AG09309 (cell line): ENCODE results near the gene ELK4.

Source experiments
- DNase-seq: peaks from one replicate; pipeline ENCODE4 v3.0.0-alpha.2; 2010; ENCODE audit warnings: low read depth
- H3K4me3 ChIP-seq: 2 replicates; pipeline ENCODE4 v1.5.1; 2011; ENCODE audit warnings: mild to moderate bottlenecking, low read depth, low read length, moderate library complexity; ENCODE audit not compliant: control insufficient read depth
- TF ChIP-seq, protein P1 (sequence below): IDR thresholded peaks from 2 replicates; pipeline ENCODE4 v1.5.1; 2011; ENCODE audit warnings: mild to moderate bottlenecking, low read depth, low read length, inconsistent platforms; ENCODE audit not compliant: insufficient read depth, control insufficient read depth; ENCODE audit errors: missing control alignments

Gene ELK4

GRCh38 chr1:205630651-205631009, 1.2 kb downstream of the ELK4 start:
- H3K4me3 ChIP-seq, result peak overlapping the region; percentile 54
- TF ChIP-seq, protein P1, sequence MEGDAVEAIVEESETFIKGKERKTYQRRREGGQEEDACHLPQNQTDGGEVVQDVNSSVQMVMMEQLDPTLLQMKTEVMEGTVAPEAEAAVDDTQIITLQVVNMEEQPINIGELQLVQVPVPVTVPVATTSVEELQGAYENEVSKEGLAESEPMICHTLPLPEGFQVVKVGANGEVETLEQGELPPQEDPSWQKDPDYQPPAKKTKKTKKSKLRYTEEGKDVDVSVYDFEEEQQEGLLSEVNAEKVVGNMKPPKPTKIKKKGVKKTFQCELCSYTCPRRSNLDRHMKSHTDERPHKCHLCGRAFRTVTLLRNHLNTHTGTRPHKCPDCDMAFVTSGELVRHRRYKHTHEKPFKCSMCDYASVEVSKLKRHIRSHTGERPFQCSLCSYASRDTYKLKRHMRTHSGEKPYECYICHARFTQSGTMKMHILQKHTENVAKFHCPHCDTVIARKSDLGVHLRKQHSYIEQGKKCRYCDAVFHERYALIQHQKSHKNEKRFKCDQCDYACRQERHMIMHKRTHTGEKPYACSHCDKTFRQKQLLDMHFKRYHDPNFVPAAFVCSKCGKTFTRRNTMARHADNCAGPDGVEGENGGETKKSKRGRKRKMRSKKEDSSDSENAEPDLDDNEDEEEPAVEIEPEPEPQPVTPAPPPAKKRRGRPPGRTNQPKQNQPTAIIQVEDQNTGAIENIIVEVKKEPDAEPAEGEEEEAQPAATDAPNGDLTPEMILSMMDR, result no peak
- DNase-seq, result no peak

DNA sequence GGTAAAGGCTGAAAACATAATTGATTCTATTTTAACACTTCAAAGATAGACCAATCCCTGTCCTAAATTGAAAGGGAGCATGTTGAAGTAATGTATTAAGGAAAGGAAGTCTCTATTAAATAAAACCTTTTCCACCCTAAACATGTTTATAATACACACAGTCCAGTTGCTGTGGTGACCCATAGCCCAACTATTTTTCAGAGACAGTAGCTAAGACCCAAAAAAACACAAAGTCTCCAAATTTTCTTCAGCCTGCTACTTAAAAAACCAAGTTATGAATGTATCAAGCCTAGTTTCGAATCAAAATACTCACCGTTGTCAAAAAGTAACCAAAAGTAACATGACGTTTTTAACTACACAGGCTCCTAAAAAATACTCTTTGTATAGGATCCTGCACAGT, 1.6 kb downstream of the ELK4 start:
- peak overlapping the region; percentile 54 for H3K4me3 ChIP-seq
- no peak for DNase-seq
- TF ChIP-seq, protein P1, result no peak

GRCh38 chr1:205629751-205630150, 2.1 kb downstream of the ELK4 start:
- TF ChIP-seq, protein P1, result no peak
- no peak for DNase-seq
- no peak overlapping the region for H3K4me3 ChIP-seq

- no peak overlapping the region for H3K4me3 ChIP-seq
- DNase-seq, result no peak
- TF ChIP-seq, protein P1, result no peak
Measured at GRCh38 chr1:205627956-205628355, 3.9 kb downstream of the ELK4 start.

- H3K4me3 ChIP-seq, result no peak overlapping the region
- TF ChIP-seq, protein P1, result no peak
- DNase-seq, result no peak
Measured at GRCh38 chr1:205626216-205626615, 5.6 kb downstream of the ELK4 start.

DNA sequence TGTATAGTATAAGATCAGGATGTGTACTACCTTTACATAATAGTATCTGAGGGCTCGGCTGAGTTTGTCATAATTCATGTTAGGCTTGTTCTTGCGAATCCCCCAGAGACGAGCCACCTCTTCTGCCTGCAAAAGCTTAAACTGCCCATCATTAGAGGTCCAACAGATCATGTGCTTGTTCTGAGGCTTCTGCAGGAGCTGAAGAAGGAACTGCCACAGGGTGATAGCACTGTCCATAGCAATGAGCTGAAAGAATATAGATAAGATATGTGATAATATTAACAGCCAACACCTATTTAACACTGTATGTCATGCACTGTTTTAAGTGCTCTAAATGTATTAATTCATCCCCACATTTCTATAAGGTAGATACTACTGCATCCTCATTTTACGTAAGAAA, 8.2 kb downstream of the ELK4 start:
- TF ChIP-seq, protein P1, result no peak
- no peak for DNase-seq
- H3K4me3 ChIP-seq, result no peak overlapping the region

DNA sequence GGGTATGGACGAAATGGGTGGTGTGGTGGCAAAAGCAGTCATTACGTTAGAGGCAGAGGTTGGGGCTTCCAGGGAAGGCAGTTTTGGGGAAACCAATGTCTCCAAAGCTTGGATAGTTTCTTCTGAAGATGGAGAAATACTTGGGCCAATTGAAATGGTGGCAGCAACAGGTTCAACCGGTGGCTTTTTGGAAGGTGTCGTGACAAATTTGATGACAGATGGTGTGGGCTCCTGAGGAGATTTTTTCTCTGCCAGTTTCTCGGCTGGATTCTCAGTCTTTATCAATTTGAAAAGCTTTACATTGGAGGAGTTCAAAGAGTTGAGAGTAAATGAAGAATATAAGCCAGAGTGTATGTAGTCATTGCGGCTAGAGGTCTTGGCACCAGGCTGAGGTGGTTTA, 11.5 kb downstream of the ELK4 start:
- H3K4me3 ChIP-seq, result no peak overlapping the region
- DNase-seq, result no peak
- TF ChIP-seq, protein P1, result no peak
